Measurements from ENCODE around the gene VWF. TPM values are rescaled to one million over a fixed set of nuclear protein-coding genes. Genes with fewer than 3 reads are reported as not detected.
"Not testable (repeated sequence)": the region's sequence is repeated elsewhere in the genome, so short reads cannot be mapped to it uniquely, and the experiment has no call there.

The VWF gene
- total and polyA plus RNA-seq, 2 donors (not counting 3 experiments of a cell fraction or from before 2014, with no cell fraction given) = 1,041 to 2,328 TPM

DNA sequence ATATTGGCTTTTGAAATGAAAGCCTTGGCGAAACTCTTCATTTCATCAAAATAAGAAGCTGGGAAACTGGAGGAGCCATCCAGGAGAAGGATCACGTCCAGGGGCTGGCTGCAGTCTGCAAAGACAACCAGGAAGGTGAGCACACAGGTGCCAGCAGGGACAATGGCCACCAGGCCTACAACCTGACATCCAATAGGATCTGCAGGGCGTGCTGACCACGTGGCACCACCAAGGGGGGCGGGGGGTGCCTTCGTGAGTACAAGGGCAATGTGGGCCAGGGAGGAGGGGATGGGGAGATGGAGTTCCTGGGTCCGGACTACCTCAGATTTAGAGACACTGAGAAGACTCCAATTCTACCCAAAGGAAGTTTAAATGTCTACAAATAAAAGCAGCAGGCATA lies 107.7 kb downstream of the VWF start:
- no peak for DNase-seq (ENCODE audit: low read depth, low spot score)
- Histone ChIP-seq H3K4me3 (replicated peaks in 1 of 3; ENCODE audit: insufficient read depth in 1 of 3, low read depth in 1 of 3, low read length in 3 of 3) (no peak overlapping the region), H3K27ac (ENCODE audit: insufficient read depth, low read depth, low read length) (no peak overlapping the region), H2AFZ (ENCODE audit: low read depth, low read length) (no peak overlapping the region), H3K36me3 (ENCODE audit: control insufficient read depth in 2 of 2, extremely low read depth in 1 of 2, insufficient read depth in 2 of 2, low read length in 2 of 2) (peaks cover 51 to 64% of the 10 kb centered on the region in 2 experiments), H3K4me2 (ENCODE audit: insufficient read depth, low read length) (no peak overlapping the region), H3K9me3 (replicated peaks; ENCODE audit: control insufficient read depth, insufficient read depth, low read length) (no peaks in the 10 kb centered on the region), H3K9ac (replicated peaks; ENCODE audit: extremely low read depth, insufficient read depth, low read length) (no peak overlapping the region), H3K4me1 (ENCODE audit: control insufficient read depth, extremely low read depth, insufficient read depth, low read length) (peaks cover 5% of the 10 kb centered on the region), H4K20me1 (replicated peaks; ENCODE audit: control insufficient read depth, extremely low read depth, insufficient read depth, low read length) (peaks cover 5% of the 10 kb centered on the region), H3K79me2 (ENCODE audit: control insufficient read depth, insufficient read depth, low read length) (peaks cover 28% of the 10 kb centered on the region), H3K9me1 (replicated peaks; ENCODE audit: control insufficient read depth, extremely low read depth, insufficient read depth, low read length) (no peaks in the 10 kb centered on the region), H3K27me3 (ENCODE audit: control insufficient read depth in 2 of 2, insufficient read depth in 2 of 2, low read length in 2 of 2) (no peaks in the 10 kb centered on the region)
- dilution Hi-C loops (cut with MboI; ENCODE audit: extremely low pct_ligation_motif_present, low sequenced_read_pairs) (no loop called here), intact Hi-C loops (cut with micrococcal nuclease) (no loop called here)
- ChIA-PET CTCF (no interaction called here), POLR2A (no interaction called here)
- no TSS peak for BruUV-seq (replicated peaks)
- FAIRE-seq = peak; percentile 35
- TF ChIP-seq GATA2 (IDR thresholded peaks at IDR 0.05; ENCODE audit: insufficient read depth, insufficient read length, low read depth, low read length) (no peak), POLR2A (IDR thresholded peaks at IDR 0.05; ENCODE audit: low read depth, low read length) (no peak), JUN (IDR thresholded peaks at IDR 0.05; ENCODE audit: borderline replicate concordance, insufficient read depth, insufficient read length, low read depth) (no peak), FOS (IDR thresholded peaks at IDR 0.05; ENCODE audit: borderline replicate concordance, insufficient read depth, low read length) (no peak), POLR2AphosphoS5 (IDR thresholded peaks at IDR 0.05; ENCODE audit: insufficient read depth, low read depth, low read length) (no peak), EZH2 (IDR thresholded peaks at IDR 0.05; ENCODE audit: borderline replicate concordance, low read depth, low read length, severe bottlenecking) (no peak), MYC (IDR thresholded peaks at IDR 0.05; ENCODE audit: low read depth, low read length) (no peak), MAX (IDR thresholded peaks at IDR 0.05; ENCODE audit: insufficient read depth, insufficient read length) (no peak)
- TF ChIP-seq, protein P1, sequence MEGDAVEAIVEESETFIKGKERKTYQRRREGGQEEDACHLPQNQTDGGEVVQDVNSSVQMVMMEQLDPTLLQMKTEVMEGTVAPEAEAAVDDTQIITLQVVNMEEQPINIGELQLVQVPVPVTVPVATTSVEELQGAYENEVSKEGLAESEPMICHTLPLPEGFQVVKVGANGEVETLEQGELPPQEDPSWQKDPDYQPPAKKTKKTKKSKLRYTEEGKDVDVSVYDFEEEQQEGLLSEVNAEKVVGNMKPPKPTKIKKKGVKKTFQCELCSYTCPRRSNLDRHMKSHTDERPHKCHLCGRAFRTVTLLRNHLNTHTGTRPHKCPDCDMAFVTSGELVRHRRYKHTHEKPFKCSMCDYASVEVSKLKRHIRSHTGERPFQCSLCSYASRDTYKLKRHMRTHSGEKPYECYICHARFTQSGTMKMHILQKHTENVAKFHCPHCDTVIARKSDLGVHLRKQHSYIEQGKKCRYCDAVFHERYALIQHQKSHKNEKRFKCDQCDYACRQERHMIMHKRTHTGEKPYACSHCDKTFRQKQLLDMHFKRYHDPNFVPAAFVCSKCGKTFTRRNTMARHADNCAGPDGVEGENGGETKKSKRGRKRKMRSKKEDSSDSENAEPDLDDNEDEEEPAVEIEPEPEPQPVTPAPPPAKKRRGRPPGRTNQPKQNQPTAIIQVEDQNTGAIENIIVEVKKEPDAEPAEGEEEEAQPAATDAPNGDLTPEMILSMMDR (IDR thresholded peaks at IDR 0.05; ENCODE audit: extremely low read depth in 1 of 2, insufficient read depth in 1 of 2, low read depth in 1 of 2, low read length in 2 of 2) = no peak

- H3K79me2 ChIP-seq (ENCODE audit: control insufficient read depth, insufficient read depth, low read length) = peaks cover 28% of the 10 kb centered on the region
- H3K9me3 ChIP-seq (replicated peaks; ENCODE audit: control insufficient read depth, insufficient read depth, low read length); H3K27ac ChIP-seq (ENCODE audit: insufficient read depth, low read depth, low read length); dilution Hi-C loops (cut with MboI; ENCODE audit: extremely low pct_ligation_motif_present, low sequenced_read_pairs); CTCF ChIA-PET; H3K4me1 ChIP-seq (ENCODE audit: control insufficient read depth, extremely low read depth, insufficient read depth, low read length); BruUV-seq (replicated peaks); DNase-seq (ENCODE audit: low read depth, low spot score); intact Hi-C loops (cut with micrococcal nuclease); H3K9me1 ChIP-seq (replicated peaks; ENCODE audit: control insufficient read depth, extremely low read depth, insufficient read depth, low read length); FAIRE-seq; H3K27me3 ChIP-seq (ENCODE audit: control insufficient read depth in 2 of 2, insufficient read depth in 2 of 2, low read length in 2 of 2); H4K20me1 ChIP-seq (replicated peaks; ENCODE audit: control insufficient read depth, extremely low read depth, insufficient read depth, low read length); POLR2A ChIA-PET; H2AFZ ChIP-seq (ENCODE audit: low read depth, low read length); H3K9ac ChIP-seq (replicated peaks; ENCODE audit: extremely low read depth, insufficient read depth, low read length); H3K4me2 ChIP-seq (ENCODE audit: insufficient read depth, low read length); H3K4me3 ChIP-seq (replicated peaks in 1 of 3; ENCODE audit: insufficient read depth in 1 of 3, low read depth in 1 of 3, low read length in 3 of 3): not testable (repeated sequence)
- peaks cover 51 to 63% of the 10 kb centered on the region in 2 experiments for H3K36me3 ChIP-seq (ENCODE audit: control insufficient read depth in 2 of 2, extremely low read depth in 1 of 2, insufficient read depth in 2 of 2, low read length in 2 of 2)
Measured at GRCh38 chr12:6016004-6016403, 108.5 kb downstream of the VWF start.

DNA sequence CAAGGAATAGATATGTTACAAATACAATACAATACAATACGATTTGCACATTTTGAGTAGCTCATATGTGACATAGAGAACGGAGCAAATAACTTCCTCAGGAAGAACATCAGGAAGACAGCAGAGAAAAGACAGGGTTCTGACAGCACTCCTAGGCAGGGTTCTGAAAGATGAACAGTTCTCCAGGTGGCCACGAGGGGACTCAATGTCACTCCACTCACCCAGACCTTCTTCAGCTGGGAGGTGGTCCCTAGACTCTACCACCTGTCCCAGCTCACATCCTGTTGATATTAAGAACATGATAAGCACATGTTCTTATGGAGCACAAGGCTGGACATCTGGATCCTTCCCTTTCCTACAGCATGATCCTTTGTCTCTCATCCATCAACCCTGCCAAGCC lies 109.2 kb downstream of the VWF start:
- DNase-seq (ENCODE audit: low read depth, low spot score); H2AFZ ChIP-seq (ENCODE audit: low read depth, low read length); H3K4me1 ChIP-seq (ENCODE audit: control insufficient read depth, extremely low read depth, insufficient read depth, low read length); intact Hi-C loops (cut with micrococcal nuclease); BruUV-seq (replicated peaks); H3K27ac ChIP-seq (ENCODE audit: insufficient read depth, low read depth, low read length); dilution Hi-C loops (cut with MboI; ENCODE audit: extremely low pct_ligation_motif_present, low sequenced_read_pairs); H3K9ac ChIP-seq (replicated peaks; ENCODE audit: extremely low read depth, insufficient read depth, low read length); POLR2A ChIA-PET; H3K9me3 ChIP-seq (replicated peaks; ENCODE audit: control insufficient read depth, insufficient read depth, low read length); H3K4me3 ChIP-seq (replicated peaks in 1 of 3; ENCODE audit: insufficient read depth in 1 of 3, low read depth in 1 of 3, low read length in 3 of 3); H3K4me2 ChIP-seq (ENCODE audit: insufficient read depth, low read length); H3K27me3 ChIP-seq (ENCODE audit: control insufficient read depth in 2 of 2, insufficient read depth in 2 of 2, low read length in 2 of 2); H4K20me1 ChIP-seq (replicated peaks; ENCODE audit: control insufficient read depth, extremely low read depth, insufficient read depth, low read length); H3K9me1 ChIP-seq (replicated peaks; ENCODE audit: control insufficient read depth, extremely low read depth, insufficient read depth, low read length): not testable (repeated sequence)
- CTCF ChIA-PET = interaction anchor here (1.6 kb wide), 1 partner anchor 22 kb away, joined by 7 read pairs; no protein-coding TSS in a partner anchor
- Histone ChIP-seq H3K79me2 (ENCODE audit: control insufficient read depth, insufficient read depth, low read length) (peaks cover 33% of the 10 kb centered on the region), H3K36me3 (ENCODE audit: control insufficient read depth in 2 of 2, extremely low read depth in 1 of 2, insufficient read depth in 2 of 2, low read length in 2 of 2) (peaks cover 52 to 61% of the 10 kb centered on the region in 2 experiments)
- peak; percentile 73 for FAIRE-seq

Measured in endothelial cell of umbilical vein (primary cell).